A375 (cell line): ENCODE data around the gene GCC2. TPM values are rescaled to one million over a fixed set of nuclear protein-coding genes. Genes with fewer than 3 reads are reported as not detected.

Experiments used
- small RNA-seq: library from RNA; depleted of rRNA; stranded (forward); fragments of <200 nt; gene quantifications from one replicate; pipeline ENCODE3, GENCODE V24; 2014
- total RNA-seq: library from RNA; depleted of rRNA; stranded (reverse); fragments of >200 nt; shearing (Covaris generic); gene quantifications from 2 replicates; pipeline ENCODE4 v1.2.3, GENCODE V29; 2014; rRNA removed

The GCC2 gene, protein sequence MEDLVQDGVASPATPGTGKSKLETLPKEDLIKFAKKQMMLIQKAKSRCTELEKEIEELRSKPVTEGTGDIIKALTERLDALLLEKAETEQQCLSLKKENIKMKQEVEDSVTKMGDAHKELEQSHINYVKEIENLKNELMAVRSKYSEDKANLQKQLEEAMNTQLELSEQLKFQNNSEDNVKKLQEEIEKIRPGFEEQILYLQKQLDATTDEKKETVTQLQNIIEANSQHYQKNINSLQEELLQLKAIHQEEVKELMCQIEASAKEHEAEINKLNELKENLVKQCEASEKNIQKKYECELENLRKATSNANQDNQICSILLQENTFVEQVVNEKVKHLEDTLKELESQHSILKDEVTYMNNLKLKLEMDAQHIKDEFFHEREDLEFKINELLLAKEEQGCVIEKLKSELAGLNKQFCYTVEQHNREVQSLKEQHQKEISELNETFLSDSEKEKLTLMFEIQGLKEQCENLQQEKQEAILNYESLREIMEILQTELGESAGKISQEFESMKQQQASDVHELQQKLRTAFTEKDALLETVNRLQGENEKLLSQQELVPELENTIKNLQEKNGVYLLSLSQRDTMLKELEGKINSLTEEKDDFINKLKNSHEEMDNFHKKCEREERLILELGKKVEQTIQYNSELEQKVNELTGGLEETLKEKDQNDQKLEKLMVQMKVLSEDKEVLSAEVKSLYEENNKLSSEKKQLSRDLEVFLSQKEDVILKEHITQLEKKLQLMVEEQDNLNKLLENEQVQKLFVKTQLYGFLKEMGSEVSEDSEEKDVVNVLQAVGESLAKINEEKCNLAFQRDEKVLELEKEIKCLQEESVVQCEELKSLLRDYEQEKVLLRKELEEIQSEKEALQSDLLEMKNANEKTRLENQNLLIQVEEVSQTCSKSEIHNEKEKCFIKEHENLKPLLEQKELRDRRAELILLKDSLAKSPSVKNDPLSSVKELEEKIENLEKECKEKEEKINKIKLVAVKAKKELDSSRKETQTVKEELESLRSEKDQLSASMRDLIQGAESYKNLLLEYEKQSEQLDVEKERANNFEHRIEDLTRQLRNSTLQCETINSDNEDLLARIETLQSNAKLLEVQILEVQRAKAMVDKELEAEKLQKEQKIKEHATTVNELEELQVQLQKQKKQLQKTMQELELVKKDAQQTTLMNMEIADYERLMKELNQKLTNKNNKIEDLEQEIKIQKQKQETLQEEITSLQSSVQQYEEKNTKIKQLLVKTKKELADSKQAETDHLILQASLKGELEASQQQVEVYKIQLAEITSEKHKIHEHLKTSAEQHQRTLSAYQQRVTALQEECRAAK (N-terminal part only)
- 13.7 and 17.9 TPM in 2 replicates for total RNA-seq

DNA sequence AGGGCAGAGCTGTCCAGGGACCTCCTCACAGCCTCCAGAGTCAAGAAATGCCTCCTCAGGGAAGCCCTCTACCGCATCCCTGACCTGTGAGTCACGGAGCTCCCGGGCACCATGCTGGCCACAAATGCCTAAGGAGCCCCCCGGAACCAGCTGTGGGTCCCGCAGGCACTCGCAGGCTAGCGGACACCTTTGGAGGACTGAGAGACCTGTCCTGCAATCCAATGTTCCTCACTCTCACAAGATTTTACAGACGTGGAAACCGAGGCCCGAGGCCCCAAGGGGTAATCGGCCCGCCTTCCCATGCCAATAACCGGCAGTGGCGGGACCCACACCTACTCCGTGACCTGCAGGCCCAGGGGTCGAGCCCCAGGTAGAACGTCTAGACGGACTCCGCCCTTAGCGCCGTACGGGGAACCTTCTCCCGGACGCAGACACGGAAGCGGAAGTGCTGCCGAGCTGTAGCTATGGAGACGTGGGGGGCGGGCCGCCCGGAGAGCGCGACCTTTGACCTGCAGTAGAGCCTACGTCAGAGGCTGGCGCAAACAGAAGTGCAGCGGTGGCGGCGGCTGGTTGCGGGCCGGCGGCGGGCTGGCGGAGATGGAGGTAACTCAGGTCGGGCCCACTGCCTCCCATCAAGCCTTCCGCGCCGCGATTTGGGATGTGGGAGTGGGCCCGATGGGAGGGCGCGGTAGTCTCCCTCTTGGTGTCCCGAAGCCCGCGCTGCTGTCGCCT is at the start of gene GCC2:
Gene GCC2, plus strand, starts transcription at position 529 of the 732 bp plus-strand sequence. Its CDS starts 69 bp downstream, at position 598.

DNA sequence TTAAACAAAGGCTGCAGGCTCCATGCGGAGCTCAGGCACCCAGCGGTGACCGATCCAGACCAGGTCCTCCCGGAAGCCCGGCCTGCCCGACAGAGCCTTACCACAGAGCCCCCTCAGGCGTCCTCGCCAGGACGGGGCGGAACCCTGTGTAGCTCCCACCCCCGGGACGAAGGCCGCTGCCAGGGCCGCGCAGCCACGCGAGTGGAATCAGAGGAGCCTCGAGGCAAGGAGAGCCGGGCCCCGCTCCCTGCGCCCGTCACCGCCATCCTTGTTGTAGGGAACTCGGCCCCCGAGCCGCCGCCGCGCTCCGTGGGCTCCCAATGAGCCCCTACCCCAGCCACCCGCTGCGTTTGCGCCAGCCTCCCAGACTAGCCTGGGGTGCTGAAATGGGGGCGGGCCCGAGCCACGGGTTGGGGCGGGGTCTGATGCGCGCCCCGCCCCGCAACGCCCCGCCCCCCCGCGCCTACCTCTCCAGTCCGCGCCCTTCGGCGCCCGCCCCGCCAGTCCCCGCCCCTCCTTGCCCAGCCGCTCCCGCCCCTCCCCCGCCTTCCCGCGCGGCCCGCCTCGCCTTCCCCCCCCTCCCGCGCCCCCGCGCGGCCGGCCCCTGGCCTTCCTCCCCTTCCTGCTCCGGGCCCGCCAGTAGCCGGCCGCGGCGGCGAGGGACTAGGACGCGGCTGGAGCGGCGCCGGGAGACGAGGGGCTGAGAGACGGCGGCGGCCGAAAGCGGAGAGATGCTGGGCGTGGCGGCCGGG is 85.0 kb downstream of the GCC2 start, which contains the start of gene LIMS1:
Gene LIMS1, plus strand, starts transcription at position 639 of the 752 bp plus-strand sequence. Its CDS starts 93 bp downstream, at position 732.

Small RNAs within 50 kb of the gene (small RNA-seq; reads per million reads assigned to genes)
- not detected for gene SMIM12P1

Other genes starting within 250 kb of the GCC2 start
- not detected in 2 replicates for gene SULT1C3, start 209.2 kb upstream of the GCC2 start, total RNA-seq
- gene SULT1C2, start 160.3 kb upstream of the GCC2 start, total RNA-seq = 2.5 and 3.5 TPM in 2 replicates
- not detected in 2 replicates for gene SULT1C4, start 71.3 kb upstream of the GCC2 start, total RNA-seq
- gene LIMS1, start 85.3 kb downstream of the GCC2 start, total RNA-seq = 43.7 and 44.6 TPM in 2 replicates